ENCODE results near the gene BBX.

- TF ChIP-seq CTCF (IDR thresholded peaks at IDR 0.05; ENCODE audit: low read depth, low read length, missing input control) = no peak
- TF ChIP-seq ATF3 (IDR thresholded peaks at IDR 0.05) = no peak
- TF ChIP-seq YY1 (IDR thresholded peaks at IDR 0.05) = no peak
- no peak for TF ChIP-seq GABPA (IDR thresholded peaks at IDR 0.05 in 1 of 2, conservative IDR thresholded peaks at IDR 0.05 in 1 of 2)
- TF ChIP-seq TAF1 (conservative IDR thresholded peaks at IDR 0.05) = no peak
- TF ChIP-seq REST (IDR thresholded peaks at IDR 0.05) = no peak
- no peak for TF ChIP-seq RAD21 (IDR thresholded peaks at IDR 0.05)
- TF ChIP-seq RXRA (IDR thresholded peaks at IDR 0.05) = no peak
- TF ChIP-seq EGR1 (IDR thresholded peaks at IDR 0.05; ENCODE audit: low read depth in 2 of 2) = no peak
- no peak for TF ChIP-seq MAX (IDR thresholded peaks at IDR 0.05)
- TF ChIP-seq HNF4G (IDR thresholded peaks at IDR 0.05) = no peak
- no peak for TF ChIP-seq SP1 (IDR thresholded peaks at IDR 0.05)
- TF ChIP-seq JUND (IDR thresholded peaks at IDR 0.05) = no peak
- TF ChIP-seq ZBTB33 (IDR thresholded peaks at IDR 0.05) = no peak
Observed at GRCh38 chr3:107664614-107665013, 141.9 kb downstream of the BBX start.
